Stimulated activated naive B cell treated with anti-CD40 and anti-IgM and Interleukin-4, amounts not matched to agents 10 μg/mL and 1 μg/mL and 100 μg/mL, for 72 hours (primary cell): Measurements from ENCODE around the gene ZNF106.

Source experiments
- ATAC-seq, 2 donors: fragments of 150-1000 bp; cut with Tn5 transposase; replicated peaks; 2 replicates each; pipeline ENCODE4 v1.10.0; 2021; ENCODE audit warnings: moderate library complexity in 1 of 2
- DNase-seq: peaks from one replicate; pipeline ENCODE4 v3.0.0; 2021
- H3K27ac Mint-ChIP-seq: one replicate; pipeline ENCODE4 v1.8.0; 2022; ENCODE audit warnings: mild to moderate bottlenecking, mixed read lengths
- H3K27me3 Mint-ChIP-seq, 2 donors: one replicate each; pipeline ENCODE4 v1.8.0; 2022; ENCODE audit warnings: mixed read lengths in 2 of 2
- H3K36me3 Mint-ChIP-seq, 2 donors: one replicate each; pipeline ENCODE4 v1.8.0; 2022; ENCODE audit warnings: mixed read lengths in 2 of 2, mild to moderate bottlenecking in 1 of 2
- H3K4me1 Mint-ChIP-seq, 2 donors: one replicate each; pipeline ENCODE4 v1.8.0; 2022; ENCODE audit warnings: mixed read lengths in 2 of 2, mild to moderate bottlenecking in 1 of 2
- H3K4me3 Mint-ChIP-seq, 2 donors: one replicate each; pipeline ENCODE4 v1.8.0; 2022; ENCODE audit warnings: mild to moderate bottlenecking in 2 of 2, mixed read lengths in 2 of 2, moderate library complexity in 1 of 2
- H3K9me3 Mint-ChIP-seq, 2 donors: one replicate each; pipeline ENCODE4 v1.8.0; 2022; ENCODE audit warnings: mixed read lengths in 2 of 2, mild to moderate bottlenecking in 1 of 2

ZNF106 gene

DNA sequence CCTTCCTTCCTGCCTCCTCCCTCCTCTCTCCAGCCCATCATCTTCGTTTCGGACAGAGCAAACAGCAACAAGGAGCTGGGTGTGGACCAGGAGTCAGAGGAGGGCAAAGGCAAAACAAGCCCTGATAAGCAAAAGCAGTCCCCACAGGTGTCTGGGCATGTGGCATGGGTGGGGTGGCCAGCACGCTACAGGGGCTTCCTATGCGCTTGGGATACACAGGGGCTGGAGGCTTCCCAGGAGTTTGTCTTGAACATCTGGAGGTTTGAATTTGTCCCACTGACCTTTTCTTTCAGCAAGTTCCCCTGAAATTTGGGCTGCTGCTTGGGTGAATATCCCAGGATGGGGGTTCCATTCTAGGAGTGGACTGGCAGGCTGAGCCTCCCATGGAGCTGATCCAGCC, 82.8 kb downstream of the ZNF106 start:
- no peak for DNase-seq
- peaks cover 18 to 52% of the 10 kb centered on the region in 2 donors for H3K36me3 Mint-ChIP-seq
- H3K4me1 Mint-ChIP-seq, result peaks cover 0 to 1% of the 10 kb centered on the region in 2 donors
- ATAC-seq, result no peak
- no peaks in the 10 kb centered on the region for H3K27me3 Mint-ChIP-seq
- no peak overlapping the region for H3K4me3 Mint-ChIP-seq
- H3K27ac Mint-ChIP-seq, result peak overlapping the region; percentile 48
- no peaks in the 10 kb centered on the region for H3K9me3 Mint-ChIP-seq

DNA sequence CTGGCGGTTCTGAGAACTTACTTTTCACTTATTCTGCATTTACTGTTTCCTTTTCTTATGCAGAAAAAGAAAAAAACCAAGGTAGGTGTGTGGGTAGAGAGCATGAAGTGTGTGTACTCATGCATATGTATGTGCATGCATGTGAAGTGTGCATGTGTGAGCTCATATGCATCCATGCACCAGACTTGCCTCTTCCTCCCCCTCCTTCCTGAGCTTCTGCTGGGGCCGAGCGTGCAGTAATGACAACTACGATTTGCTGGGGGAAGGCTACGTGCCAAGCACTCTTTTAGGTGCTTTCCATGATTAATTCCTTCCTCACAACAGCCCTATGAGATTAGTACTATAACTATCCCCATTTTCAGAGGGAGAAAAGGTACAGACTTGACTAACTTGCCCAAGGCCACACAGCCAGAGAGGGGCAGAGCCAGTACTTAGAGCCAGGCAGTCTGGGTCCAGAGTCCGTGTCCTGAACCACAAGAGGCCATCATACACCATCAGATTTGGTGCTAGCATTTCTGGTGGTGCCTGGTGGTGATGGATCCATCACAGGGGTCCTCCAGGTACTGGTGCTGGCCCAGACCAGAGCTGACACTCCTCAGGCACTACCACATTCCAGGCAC, 85.0 kb downstream of the ZNF106 start:
- no peak for ATAC-seq
- DNase-seq, result no peak
- Mint-ChIP-seq H3K4me1 (peaks cover 7 to 8% of the 10 kb centered on the region in 2 donors), H3K9me3 (no peaks in the 10 kb centered on the region), H3K27me3 (no peaks in the 10 kb centered on the region), H3K4me3 (no peak overlapping the region), H3K36me3 (peaks cover 24 to 58% of the 10 kb centered on the region in 2 donors), H3K27ac (no peak overlapping the region)

DNA sequence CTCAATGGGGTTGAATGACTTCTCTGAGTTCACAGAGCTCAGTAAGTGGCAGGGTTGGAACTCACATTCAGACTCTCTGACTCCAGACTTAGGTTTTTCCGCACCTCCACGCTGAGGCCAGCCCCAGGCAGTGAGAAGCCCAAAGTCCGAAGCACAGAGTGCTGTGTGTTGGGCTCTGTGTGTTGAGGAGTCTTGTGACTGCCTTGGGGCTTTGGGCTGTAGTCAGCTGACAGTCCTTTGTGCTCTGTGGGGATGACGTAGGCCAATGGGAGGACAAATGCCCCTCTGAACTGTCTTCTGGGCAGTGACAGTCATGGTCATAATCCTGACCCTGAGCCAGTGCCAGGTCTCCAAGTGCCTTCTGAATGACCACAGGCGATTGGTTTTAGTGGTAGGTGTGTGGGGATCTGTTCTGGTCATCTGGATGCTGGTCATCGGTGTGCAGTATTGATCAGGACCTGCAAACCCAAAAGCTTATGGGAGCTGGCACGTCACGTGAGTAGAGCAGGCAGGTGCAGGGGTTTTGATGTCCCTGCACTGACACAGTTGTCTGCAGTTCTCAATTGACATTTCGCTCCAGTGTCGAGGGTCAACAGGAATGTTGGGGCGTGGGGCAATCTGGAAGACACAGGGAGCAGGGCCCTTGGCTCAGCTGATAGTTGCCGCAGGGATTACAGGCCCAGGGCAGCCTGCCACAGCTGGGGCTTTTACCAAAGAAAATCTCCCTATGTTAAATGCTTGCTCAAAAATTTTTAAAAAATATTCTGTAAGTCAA, 86.3 kb downstream of the ZNF106 start:
- ATAC-seq (no peak), DNase-seq (no peak)
- H3K9me3 Mint-ChIP-seq, result no peaks in the 10 kb centered on the region
- no peak overlapping the region for H3K4me3 Mint-ChIP-seq
- H3K4me1 Mint-ChIP-seq, result peaks cover 9 to 10% of the 10 kb centered on the region in 2 donors
- peaks cover 30 to 60% of the 10 kb centered on the region in 2 donors for H3K36me3 Mint-ChIP-seq
- H3K27ac Mint-ChIP-seq, result no peak overlapping the region
- no peaks in the 10 kb centered on the region for H3K27me3 Mint-ChIP-seq

DNA sequence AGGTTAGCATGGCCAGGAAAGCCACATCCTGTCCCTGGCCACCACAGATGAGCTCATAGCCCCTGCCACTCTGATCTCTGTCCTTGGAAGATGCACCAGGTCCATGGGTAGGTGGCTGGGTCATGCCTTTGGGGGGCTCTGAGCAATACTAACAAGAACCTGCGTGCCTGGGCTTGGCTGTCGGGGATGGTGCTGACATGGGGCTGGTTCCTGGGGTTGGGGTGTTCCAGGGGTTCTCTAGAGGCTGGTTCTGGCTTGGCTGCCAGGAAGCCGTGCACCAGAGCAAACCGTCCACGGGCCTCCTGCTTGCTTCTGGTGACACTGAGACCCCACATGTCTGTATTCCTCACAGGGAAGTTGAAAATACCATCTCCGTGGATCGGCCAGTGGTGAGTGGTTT, 87.6 kb downstream of the ZNF106 start:
- no peak overlapping the region for H3K27ac Mint-ChIP-seq
- no peak overlapping the region for H3K4me3 Mint-ChIP-seq
- no peaks in the 10 kb centered on the region for H3K27me3 Mint-ChIP-seq
- peaks cover 9 to 10% of the 10 kb centered on the region in 2 donors for H3K4me1 Mint-ChIP-seq
- DNase-seq (no peak), ATAC-seq (no peak)
- peaks cover 37 to 64% of the 10 kb centered on the region in 2 donors for H3K36me3 Mint-ChIP-seq
- no peaks in the 10 kb centered on the region for H3K9me3 Mint-ChIP-seq

DNA sequence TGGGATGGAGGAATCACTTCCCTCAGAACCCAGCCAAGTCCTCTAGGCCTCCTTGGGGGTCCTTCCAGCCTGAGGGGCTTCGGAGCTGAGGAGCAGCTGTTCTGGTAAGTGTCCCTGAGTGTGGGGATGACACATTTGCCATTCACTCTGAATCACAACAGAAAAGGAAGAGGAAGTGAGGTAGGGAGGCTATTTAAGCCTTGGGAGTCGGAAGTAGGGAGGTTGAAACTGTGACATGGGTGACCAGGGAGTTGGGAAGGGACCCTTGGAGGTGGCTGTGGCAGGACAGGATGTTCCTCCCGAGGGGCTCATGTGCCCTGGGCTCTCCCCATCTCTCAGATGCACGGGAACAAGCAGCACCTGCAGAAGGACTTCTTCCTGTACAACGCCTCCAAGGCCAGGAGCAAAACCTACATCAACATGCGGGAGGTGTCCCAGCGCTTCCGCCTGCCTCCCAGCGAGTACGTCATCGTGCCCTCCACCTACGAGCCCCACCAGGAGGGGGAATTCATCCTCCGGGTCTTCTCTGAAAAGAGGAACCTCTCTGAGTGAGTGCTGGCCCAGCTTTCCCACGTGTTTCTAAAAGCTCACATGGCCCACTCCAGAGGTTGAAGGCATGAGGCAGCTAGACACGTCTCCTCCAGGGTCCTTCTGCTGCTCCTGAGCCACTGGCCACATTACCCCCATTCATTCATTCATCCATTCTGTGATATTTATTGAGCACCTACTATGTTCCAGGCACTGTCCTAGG, 88.3 kb downstream of the ZNF106 start:
- no peaks in the 10 kb centered on the region for H3K9me3 Mint-ChIP-seq
- H3K4me3 Mint-ChIP-seq, result no peak overlapping the region
- H3K27ac Mint-ChIP-seq, result peak overlapping the region; percentile 20
- peaks cover 37 to 57% of the 10 kb centered on the region in 2 donors for H3K36me3 Mint-ChIP-seq
- no peak for DNase-seq
- peaks cover 9 to 10% of the 10 kb centered on the region in 2 donors for H3K4me1 Mint-ChIP-seq
- H3K27me3 Mint-ChIP-seq, result no peaks in the 10 kb centered on the region
- peak in 1 of 2 donors; percentile 36 for ATAC-seq

DNA sequence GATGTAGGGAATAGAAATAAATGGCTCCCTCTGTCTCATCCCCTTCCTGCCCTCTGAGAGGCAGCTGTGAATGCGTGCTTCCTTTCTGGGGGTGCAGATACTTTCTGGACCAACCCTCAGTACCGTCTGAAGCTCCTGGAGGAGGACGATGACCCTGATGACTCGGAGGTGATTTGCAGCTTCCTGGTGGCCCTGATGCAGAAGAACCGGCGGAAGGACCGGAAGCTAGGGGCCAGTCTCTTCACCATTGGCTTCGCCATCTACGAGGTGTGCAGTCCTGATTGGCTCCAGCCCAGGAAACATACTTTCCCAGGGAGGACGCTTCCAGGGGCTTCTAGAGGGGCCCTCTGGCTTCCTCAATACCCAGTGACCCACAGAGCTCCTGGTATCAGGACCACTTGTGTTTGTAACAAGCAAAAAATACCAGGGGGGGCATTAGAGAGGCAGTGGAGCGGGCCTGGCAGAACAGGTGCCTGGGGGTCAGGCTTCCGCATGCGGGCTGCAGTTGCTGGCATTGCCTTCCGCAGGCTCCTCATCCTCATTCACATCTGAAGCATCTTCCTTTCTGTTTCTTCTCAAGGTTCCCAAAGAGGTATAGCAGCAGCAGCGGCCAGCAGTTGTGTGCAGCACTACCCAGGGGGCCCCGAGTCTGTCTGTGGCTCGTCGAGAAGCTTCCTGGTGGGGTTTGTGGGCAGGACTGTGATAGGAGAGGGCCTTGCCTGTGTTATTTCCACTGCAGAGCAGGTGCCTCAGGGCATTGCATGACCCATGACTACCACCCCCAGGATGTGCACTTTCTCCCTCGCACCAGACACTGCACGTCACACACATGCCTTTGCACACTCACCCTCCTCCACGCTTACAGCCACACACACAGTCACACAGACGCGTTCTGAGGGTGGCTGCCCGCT, 89.1 kb downstream of the ZNF106 start:
- no peaks in the 10 kb centered on the region for H3K9me3 Mint-ChIP-seq
- H3K27me3 Mint-ChIP-seq, result no peaks in the 10 kb centered on the region
- peaks cover 43 to 50% of the 10 kb centered on the region in 2 donors for H3K36me3 Mint-ChIP-seq
- DNase-seq (no peak), ATAC-seq (peak in 1 of 2 donors; percentile 27)
- peaks cover 9 to 10% of the 10 kb centered on the region in 2 donors for H3K4me1 Mint-ChIP-seq
- H3K27ac Mint-ChIP-seq, result no peak overlapping the region
- H3K4me3 Mint-ChIP-seq, result no peak overlapping the region

DNA sequence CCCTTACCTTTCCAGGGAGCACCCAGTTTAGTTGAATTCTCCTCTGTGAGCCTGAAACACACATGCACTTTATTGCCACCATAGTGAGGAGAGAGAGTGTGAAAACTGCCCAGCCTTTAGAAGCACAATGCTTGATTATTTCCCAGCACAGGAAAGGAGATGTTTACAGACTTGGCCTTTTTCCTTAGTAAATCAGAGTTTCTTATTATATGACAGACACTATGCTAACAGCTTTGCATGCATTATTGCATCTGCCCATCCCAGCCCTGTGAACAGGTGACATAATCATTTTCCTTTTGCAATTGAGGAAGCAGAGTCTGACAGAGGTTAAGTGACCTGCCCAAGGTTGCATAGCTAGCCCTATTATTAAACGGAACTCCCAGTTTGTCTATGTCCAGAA, 95.1 kb downstream of the ZNF106 start:
- Mint-ChIP-seq H3K4me1 (peaks cover 0 to under 1% of the 10 kb centered on the region in 2 donors), H3K9me3 (no peaks in the 10 kb centered on the region), H3K4me3 (no peak overlapping the region), H3K27me3 (no peaks in the 10 kb centered on the region), H3K27ac (no peak overlapping the region), H3K36me3 (peaks cover 26% of the 10 kb centered on the region in 2 donors)
- DNase-seq (no peak), ATAC-seq (no peak)

DNA sequence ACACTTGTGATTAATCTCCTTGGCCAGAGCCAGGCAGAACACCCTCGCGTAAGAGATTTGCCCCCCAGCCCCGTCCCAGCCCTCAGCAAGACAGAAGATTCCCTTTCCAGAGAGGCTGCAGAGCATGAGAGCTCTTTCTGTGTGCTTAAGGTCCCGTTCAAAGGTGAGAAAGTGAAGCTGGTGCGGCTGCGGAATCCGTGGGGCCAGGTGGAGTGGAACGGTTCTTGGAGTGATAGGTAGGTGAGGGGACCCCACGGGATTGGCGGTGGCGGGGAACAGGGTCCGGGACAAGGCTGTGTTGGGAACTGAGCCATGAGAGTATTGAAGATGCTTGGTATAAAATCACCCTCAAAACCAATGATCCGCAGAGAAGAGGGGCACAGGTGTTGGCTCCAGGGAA, 96.8 kb downstream of the ZNF106 start:
- Mint-ChIP-seq H3K4me1 (no peaks in the 10 kb centered on the region), H3K36me3 (peaks cover 17 to 23% of the 10 kb centered on the region in 2 donors), H3K4me3 (no peak overlapping the region), H3K27me3 (no peaks in the 10 kb centered on the region), H3K9me3 (no peaks in the 10 kb centered on the region), H3K27ac (no peak overlapping the region)
- ATAC-seq (no peak), DNase-seq (no peak)

DNA sequence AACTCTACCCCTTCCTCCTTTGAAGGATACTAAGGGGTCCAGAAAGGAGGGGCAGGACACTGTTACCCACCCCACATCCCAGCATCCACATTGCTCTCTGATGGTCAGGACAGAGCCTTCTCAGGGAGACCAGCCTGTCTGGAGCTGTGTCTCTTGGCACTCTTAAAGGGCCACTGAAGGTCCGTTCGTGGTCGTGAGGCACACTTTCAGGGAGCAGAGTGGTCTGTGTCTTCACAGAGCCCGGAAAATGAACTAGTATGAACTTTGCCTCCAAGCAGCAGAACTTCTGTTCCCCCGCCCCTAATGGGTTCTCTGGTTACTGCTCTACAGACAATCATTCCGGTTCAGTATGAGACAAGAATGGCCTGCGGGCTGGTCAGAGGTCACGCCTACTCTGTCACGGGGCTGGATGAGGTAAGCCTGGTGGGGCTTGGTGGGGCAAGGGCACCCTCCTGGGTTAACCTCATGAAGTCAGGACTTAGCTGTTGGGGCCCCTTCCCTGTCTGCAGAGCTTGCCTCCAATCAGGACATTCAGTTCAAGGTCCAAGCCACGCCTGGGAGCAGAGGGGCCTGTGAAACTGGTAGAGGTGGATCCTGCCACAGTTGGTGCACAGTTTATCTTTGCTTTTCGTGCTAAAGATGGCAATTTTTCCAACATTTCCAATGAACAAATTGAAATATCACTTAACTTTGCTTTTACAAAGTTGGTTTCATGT, 98.5 kb downstream of the ZNF106 start:
- DNase-seq, result no peak
- Mint-ChIP-seq H3K4me3 (no peak overlapping the region), H3K27me3 (no peaks in the 10 kb centered on the region), H3K27ac (no peak overlapping the region), H3K9me3 (no peaks in the 10 kb centered on the region), H3K36me3 (peaks cover 20 to 27% of the 10 kb centered on the region in 2 donors), H3K4me1 (peaks cover 3 to 5% of the 10 kb centered on the region in 2 donors)
- no peak for ATAC-seq

DNA sequence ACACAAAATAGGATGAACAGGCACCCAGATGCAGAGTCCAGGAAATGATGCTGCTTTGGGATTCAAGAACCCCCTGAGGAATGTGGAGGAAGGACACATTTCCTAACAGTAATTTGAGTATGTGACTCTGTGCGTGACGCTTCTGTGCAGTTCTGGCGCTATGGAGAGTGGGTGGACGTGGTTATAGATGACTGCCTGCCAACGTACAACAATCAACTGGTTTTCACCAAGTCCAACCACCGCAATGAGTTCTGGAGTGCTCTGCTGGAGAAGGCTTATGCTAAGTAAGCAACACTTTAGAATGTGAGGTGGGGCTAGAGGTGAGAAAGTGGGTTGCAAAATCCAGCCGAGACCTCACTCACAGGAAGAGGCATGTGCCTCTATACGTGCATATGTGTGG, 103.3 kb downstream of the ZNF106 start:
- Mint-ChIP-seq H3K27ac (no peak overlapping the region), H3K4me3 (peak overlapping the region in 1 of 2 donors; percentile 17), H3K4me1 (peaks cover 3 to 8% of the 10 kb centered on the region in 2 donors), H3K27me3 (no peaks in the 10 kb centered on the region), H3K36me3 (peaks cover 25 to 49% of the 10 kb centered on the region in 2 donors), H3K9me3 (no peaks in the 10 kb centered on the region)
- peak; percentile 8 for DNase-seq
- ATAC-seq, result peak; percentile 67 to 85

DNA sequence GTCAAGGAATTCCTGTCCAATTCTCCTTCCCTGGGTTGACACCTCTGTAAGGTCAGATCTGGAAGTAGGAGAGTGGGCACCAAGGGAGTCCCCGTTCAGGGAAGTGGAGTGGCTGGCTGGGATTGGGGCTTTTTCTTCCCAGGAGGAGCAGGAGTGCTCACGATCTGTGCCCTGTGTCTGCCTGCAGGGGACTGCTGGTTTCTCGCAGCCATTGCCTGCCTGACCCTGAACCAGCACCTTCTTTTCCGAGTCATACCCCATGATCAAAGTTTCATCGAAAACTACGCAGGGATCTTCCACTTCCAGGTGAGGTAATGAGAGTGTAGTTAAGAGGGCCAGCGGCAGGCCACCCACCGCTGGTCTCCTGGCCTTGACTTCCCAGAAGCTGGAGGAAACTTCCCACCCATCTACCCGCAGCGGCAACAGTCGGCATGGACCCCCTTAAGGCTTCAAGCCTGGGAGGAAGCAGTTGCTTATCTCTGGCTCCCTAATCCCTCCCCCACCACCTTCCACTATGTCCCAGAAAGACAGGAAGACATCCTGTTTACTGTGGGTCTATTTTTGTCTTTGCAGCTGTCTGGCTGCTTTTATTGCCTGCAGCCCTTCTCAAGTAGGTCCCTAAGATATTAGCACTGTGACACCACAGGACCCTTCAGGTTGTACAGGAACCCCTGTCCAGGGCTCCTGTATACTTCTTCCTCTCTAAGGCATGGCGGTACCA, 104.8 kb downstream of the ZNF106 start:
- Mint-ChIP-seq H3K27ac (no peak overlapping the region), H3K36me3 (peaks cover 25 to 45% of the 10 kb centered on the region in 2 donors), H3K9me3 (no peaks in the 10 kb centered on the region), H3K27me3 (no peaks in the 10 kb centered on the region), H3K4me1 (peaks cover 3 to 8% of the 10 kb centered on the region in 2 donors), H3K4me3 (no peak overlapping the region)
- no peak for ATAC-seq
- no peak for DNase-seq

DNA sequence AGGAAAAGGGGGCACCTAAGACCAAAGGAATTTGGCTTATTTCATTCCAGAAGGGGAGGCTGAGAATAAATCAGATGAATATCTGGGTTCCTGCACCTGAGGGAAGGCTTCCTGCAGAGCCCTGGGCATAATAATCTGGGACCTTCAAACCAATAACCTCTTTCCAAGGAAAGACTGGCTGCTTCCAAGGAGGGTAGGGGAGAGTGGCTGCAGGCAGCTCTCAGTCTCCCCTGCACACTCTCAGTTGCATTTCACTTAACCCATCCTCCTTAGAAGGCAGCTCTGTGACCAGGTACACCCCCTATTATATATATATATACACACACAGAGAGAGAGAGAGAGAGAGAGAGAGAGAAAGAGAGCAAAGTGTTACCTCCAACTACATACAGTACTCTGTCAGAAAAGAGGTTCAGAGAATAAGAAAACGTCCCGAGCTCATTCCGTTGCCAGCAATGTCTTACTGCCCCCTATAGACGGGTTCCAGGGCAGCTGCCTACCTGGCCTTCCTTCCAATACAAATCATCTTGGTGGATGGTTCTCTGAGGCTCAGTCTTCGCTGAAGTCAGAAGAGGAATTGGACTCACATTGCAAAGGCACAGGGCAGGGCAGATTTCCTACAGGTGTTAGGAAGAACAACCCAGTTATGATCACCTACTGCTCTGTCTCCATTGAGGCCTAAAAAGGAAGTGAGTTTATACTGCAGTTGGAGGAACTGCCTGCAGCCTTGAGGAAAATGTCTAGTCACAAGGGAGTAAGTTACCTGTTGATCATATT, 105.5 kb downstream of the ZNF106 start:
- Mint-ChIP-seq H3K4me1 (peaks cover 3 to 8% of the 10 kb centered on the region in 2 donors), H3K27ac (peak overlapping the region; percentile 20), H3K9me3 (no peaks in the 10 kb centered on the region), H3K27me3 (no peaks in the 10 kb centered on the region), H3K36me3 (peaks cover 25 to 48% of the 10 kb centered on the region in 2 donors), H3K4me3 (no peak overlapping the region)
- ATAC-seq, result peak; percentile 41 to 62
- no peak for DNase-seq
